ENCODE measurements around the gene PHF5A.
A peak's percentile ranks its signal among the peaks of the same experiment; 100 is the strongest.
"Not testable (repeated sequence)": the region's sequence is repeated elsewhere in the genome, so short reads cannot be mapped to it uniquely, and the experiment has no call there.

PHF5A gene

GRCh38 chr22:41446639-41447434 lies 21.7 kb downstream of the PHF5A start, which contains the start of gene TOB2:
Gene TOB2, minus strand, starts transcription at chr22:41446801. Its CDS starts 9,456 bp downstream, at chr22:41437345.
- DNase-seq = peak; percentile 98

DNA sequence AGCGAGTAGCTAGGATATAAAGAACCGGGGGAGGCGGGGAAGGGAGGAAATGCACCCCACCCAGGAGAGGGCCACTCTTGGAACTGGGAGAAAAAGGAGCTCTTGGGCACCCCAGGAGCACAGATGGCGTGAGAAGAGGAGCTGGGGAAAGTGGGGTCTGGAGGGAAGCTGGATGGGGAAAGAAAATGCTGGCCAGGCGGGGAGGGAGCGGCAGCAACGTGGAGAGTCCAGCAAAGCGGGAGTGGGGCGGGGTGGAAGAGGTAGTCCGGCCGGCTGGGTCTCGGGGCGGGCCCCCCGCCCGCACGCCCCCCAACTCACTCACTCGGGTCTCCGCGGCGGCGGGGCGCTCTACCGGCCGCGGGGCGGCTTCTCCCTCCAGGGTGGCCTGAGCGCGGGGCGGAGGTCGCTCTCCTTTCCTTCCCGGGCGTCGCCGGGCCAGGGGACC lies 22.4 kb downstream of the PHF5A start:
- no peak for DNase-seq

DNA sequence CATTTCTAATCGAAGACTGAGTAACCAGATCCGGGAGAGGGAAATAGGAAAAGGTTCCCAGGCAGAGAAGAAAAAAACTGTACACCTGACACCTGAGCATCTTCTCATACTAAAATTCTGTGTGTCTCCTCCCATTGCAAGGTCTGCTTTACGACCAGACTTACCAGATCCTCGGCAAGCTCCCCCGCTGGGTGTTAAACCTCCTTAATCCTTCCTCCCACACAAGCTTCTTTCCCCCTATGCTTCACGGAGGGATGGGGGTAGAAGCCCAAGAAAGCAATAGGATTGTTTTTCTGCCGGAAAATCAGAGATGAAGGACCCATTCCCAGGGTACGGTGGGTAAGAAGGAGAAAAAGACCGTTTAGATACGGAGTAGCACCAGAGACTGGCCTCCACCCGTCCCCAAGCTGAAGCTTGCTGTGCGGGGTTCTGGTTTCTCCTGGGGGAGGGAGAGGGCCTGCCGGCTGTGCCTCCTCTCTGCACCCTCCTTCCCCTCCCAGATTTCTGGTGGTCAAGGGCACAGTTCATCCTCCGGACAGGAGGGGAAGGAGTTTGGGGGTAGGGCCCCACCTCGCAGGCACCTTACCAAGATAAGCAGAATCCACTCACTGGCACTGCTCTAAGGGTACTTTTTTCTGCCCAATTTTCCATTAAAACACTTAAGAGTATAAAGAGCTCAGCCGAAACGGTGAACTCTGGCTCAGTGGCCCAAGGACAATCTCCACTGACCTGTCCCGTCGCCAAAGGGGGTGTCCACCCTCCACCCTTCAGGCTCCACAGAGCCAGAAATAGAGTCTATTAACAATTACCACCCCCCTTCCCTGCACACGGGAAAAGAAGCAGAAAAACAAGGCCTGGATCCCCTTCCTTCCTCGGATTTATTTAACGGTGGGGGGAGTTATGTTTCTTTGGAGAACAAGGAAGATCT lies 23.1 kb downstream of the PHF5A start:
- DNase-seq = peak; percentile 69

- DNase-seq = peak; percentile 89
Measured at GRCh38 chr22:41444360-41445128, 23.9 kb downstream of the PHF5A start.

DNA sequence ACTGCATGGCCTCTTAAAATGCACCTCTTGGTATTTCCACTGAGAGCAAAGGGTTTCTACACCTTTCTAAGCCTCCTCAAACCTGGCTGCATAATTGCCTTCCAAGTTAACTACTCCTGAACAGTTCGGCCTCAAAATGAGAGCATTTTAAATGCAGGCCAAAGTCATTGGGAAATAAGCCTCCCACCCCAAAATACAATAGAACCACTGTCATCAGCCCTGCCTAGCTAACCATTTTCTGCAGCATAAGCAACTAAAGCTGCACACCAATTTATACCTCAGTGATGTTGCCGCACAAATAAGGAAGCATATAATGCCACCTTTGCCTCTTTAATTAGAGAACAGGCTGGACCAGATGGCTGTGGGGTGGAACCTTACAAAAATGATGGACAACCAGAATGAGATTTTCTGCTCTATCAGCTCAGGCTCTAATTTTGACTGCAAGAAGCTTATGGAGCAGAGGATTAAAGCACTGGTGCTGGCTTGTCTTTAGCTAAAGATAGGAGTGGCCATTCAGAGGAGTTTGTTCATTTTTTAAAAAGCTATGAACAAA lies 26.2 kb downstream of the PHF5A start:
- DNase-seq = no peak

DNA sequence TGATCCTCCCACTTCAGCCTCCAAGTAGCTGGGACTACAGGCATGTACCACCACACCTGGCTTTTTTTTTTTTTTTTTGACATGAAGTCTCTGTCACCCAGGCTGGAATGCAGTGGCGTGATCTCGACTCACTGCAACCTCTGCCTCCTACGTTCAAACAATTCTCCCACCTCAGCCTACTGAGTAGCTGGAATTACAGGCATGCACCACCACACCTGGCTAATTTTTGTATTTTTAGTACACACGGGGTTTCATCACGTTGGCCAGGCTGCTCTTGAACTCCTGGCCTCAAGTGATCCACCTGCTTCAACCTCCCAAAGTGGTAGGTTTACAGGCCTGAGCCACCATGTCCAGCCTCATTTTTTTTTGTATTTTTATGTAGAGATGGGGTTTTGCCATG lies 28.0 kb downstream of the PHF5A start:
- DNase-seq = not testable (repeated sequence)

GRCh38 chr22:41437198-41437597 lies 31.3 kb downstream of the PHF5A start:
- DNase-seq = no peak

DNA sequence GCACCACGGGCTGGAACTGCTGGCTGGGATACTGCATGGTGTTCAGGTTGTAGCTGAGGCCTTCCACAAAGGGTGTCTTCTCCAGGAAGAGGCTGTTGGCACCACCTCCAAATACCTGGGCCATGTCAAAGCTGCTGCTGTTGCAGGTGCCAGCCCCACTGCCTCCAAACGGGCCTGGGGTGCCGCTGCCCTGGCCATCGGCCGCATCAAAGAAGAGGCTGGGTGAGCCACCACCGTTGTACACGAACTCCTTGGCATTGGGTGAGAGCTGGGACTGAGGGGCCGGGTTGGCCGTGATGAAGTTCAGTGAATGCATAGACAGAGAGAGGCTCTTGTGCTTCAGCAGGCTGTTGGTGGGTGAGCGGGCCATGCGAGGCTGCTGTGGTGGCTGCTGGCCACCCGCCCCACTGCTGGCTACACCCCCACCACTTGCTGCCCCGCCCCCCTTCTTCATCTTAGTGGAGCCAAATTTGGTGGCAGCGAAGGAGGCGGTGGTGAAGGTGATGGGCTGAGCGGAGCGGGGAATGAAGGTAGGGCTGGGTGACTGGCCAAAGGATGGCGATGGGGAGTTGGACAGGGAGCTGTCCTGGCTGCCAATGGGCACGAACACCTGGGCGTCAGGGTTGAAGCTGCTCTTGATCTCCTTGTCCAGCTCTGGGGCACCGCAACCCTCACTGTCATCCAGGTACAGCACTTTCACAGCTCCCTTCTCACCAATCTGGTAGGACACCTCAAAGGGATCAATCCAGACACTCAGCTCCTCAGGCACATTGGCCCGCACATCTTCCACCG lies 32.0 kb downstream of the PHF5A start:
- DNase-seq = no peak

GRCh38 chr22:41435560-41435959 lies 32.9 kb downstream of the PHF5A start:
- no peak for DNase-seq

GRCh38 chr22:41434361-41435003 lies 34.0 kb downstream of the PHF5A start:
- not testable (repeated sequence) for DNase-seq

DNA sequence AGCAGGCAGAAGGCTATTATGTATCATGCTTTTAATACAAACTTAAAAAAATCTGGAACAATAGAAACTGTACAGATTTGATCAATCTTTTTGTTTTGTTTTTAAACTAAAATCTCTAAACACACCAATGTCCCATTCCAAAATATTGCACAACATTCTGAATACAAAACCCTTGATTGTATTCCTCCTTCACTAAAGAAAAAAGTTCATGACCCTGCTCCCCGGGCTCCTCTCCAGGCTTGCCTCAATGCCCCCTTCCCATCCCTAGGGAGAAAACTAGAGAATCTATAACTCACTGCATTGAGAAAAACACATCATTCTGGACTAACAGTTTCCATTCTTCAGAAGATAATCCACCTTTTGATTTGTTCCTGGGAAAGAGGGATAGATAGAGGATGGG lies 35.0 kb downstream of the PHF5A start:
- not testable (repeated sequence) for DNase-seq

DNA sequence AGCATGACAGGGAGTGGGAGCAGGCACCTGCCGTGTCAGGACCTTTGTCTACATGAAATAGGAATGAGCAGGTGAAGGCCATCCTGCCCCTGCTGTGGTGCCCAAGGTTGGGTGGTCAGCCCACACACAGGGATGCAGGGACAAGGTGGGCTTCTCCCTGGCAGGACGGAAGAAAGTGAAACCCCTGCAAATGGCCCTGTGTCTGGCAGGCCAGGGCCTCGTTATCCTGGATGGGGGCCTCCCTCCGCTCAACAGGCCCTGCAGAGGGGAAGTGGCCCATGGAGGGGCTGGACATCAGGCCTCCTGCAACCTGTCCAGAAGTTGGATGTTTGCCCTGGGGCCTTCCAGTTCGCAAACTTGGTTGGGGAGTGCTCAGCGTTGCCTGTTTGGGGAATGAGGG lies 36.8 kb downstream of the PHF5A start:
- DNase-seq = no peak

DNA sequence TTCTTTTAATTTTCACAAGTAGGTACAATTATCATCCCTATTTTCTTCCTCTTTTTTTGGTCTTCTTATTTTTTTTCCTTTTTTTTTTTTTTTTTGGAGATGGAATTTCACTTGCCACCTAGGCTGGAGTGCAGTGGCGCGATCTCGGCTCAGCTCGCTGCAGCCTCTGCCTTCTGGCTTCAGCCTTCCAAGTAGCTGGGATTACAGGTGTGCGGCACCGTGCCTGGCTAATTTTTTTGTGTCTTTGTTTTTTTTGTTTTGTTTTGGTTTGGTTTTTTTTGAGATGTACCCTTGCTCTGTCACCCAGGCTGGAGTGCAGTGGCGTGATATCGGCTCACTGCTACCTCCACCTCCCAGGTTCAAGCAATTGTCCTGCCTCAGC lies 38.5 kb downstream of the PHF5A start:
- no peak for DNase-seq

DNA sequence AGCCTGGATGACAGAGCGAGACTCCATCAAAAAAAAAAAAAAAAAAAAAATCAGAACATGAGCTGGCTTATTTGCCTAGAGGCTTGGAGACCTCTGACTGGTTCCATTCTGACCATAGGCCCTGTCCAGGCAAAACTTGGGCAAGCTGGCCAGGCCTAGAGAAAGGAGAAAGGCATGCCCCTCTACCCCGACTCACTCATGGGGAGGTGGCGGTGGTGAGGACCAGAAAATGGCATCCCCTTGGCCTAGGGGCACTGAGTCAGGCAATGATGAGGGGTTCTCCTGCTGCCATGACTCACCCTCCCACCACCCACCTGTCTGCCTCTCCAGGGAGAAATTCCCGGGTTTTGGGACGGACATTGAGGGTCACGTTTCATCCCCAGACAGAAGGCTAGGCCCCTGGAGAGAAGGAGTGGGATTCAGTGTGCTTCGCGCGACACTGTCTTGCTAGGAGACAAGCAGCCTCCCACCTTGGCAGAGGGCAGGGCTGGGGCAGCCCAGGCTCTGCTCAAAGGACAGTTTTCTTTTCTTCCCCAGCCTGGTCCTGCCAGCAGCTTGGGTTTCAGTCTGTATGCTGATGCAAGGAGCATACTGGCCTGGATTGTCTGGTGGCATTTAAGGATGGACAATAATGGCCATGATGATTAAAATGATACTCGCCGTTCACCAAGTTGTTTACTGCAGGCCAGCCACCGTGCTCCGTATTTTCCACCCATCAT lies 39.1 kb downstream of the PHF5A start:
- no peak for DNase-seq

DNA sequence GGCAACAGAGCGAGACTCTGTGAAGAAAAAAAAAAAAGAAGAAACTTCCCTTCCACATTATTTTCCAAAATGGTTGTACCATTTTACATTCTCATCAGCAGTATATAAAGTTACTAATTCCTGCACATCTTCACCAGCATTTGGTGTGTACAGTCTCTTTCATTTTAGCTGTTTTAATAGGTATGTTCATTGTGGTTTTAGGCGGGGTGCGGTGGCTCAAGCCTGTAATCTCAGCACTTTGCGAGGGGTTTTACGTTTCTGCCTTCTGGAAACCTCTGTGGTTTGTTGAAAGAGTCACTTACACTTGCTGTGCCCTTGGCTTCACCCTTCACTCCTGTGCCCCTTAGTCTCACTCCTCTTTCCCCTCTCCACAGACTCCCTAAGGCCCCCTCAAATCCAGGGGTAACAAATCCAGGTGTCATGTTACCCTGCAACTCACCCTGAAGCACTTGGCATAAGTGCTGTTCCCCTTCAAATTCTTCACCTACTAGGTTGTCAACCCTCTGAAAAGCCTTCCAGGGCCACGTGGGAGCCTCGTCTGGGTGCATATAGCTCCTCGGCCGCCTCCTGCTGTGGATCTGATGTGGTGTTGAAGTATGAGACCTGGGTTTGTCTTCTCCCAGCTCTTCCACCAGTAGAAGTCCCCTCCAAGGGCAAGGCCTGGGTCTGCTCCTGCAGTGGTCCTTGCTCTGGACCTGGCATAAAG lies 42.7 kb downstream of the PHF5A start:
- DNase-seq = no peak

- no peak for DNase-seq
Measured at GRCh38 chr22:41418717-41419116, 49.8 kb downstream of the PHF5A start.

DNA sequence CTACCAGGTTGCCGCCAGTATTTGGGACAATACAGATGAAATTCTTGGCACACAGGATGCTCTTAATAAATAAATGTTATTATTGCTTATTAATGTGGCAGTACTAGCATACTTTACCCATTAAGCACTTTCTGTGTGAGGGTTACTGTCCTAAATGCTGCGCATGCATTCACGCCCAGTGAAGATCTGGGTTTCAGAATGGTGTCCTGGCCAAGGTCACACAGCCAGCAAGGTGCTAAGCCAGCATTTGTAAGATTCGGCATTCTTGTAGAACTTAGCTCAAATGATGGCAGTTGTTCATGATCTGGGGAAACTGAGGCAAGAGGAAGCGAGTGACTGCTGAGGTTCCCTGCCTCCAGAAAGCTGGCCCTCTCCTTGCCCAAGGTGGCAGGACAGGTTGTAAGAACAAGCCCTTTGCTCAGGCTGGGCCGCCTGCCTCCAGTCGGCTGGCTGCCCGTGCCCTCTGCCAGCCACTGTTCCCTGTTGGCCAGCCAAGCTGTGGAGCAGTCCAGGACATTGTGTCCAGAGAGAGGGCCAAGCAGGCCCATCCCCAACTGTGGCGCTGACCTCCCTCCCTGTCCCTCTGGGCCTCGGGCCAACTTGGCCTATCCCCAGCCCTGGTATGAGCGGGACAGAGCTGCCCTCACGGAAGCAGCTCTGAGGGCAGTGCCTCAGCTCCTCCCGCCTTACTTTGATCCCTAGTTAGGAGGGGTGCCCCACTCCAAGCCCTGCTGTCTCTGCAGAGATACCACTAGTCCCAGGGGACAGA lies 50.7 kb downstream of the PHF5A start:
- no peak for DNase-seq

DNA sequence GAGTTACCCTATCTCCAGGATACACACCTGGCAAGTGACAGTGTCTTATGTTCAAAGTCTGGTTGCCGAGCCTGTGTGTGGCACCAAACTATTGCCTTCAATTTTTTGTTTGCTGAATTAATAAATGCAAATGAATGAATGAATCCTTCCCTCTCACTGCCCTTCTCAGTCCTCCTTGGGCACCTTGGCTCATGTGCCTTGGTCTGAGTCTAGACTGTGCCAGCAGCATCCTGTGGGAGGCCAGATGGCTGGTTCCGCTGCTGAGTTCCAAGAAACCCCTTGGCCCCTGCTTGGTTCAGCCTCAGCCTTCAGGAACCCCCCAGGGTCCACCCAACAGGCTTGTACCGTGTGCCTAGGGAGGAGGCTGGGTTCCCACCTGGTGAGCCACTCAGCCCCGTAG lies 52.9 kb downstream of the PHF5A start:
- no peak for DNase-seq
